ENCODE results near the gene HOMER3. TPM values are rescaled to one million over a fixed set of nuclear protein-coding genes. Genes with fewer than 3 reads are reported as not detected.
A peak's percentile ranks its signal among the peaks of the same experiment; 100 is the strongest.
"Not testable (repeated sequence)": the region's sequence is repeated elsewhere in the genome, so short reads cannot be mapped to it uniquely, and the experiment has no call there.

Gene HOMER3
- total RNA-seq, 2 experiments from 2014 or later: not detected

GRCh38 chr19:18904334-18905057 is 36.5 kb downstream of the HOMER3 start:
- DNase-seq: no peak
- peaks cover 6% of the 10 kb centered on the region for H3K36me3 Mint-ChIP-seq
- no peaks in the 10 kb centered on the region for H3K9me3 Mint-ChIP-seq
- no peak overlapping the region for H3K4me3 Mint-ChIP-seq
- H3K27me3 Mint-ChIP-seq: no peaks in the 10 kb centered on the region
- H3K4me1 Mint-ChIP-seq: no peaks in the 10 kb centered on the region
- no peak overlapping the region for H3K27ac Mint-ChIP-seq

- no peaks in the 10 kb centered on the region for H3K4me1 Mint-ChIP-seq
- peaks cover 6% of the 10 kb centered on the region for H3K36me3 Mint-ChIP-seq
- DNase-seq: no peak
- no peaks in the 10 kb centered on the region for H3K27me3 Mint-ChIP-seq
- H3K9me3 Mint-ChIP-seq: no peaks in the 10 kb centered on the region
- H3K27ac Mint-ChIP-seq: no peak overlapping the region
- H3K4me3 Mint-ChIP-seq: no peak overlapping the region
These were observed 37.6 kb downstream of the HOMER3 start for GRCh38 chr19:18903156-18904037.

- H3K36me3 Mint-ChIP-seq, H3K4me1 Mint-ChIP-seq, H3K27me3 Mint-ChIP-seq, H3K27ac Mint-ChIP-seq, H3K4me3 Mint-ChIP-seq, DNase-seq, H3K9me3 Mint-ChIP-seq: not testable (repeated sequence)
These were observed 38.5 kb downstream of the HOMER3 start for GRCh38 chr19:18902519-18902918.

GRCh38 chr19:18901491-18901890 is 39.5 kb downstream of the HOMER3 start:
- Mint-ChIP-seq H3K36me3 (peaks cover 6% of the 10 kb centered on the region), H3K27me3 (peaks cover 12% of the 10 kb centered on the region), H3K27ac (no peak overlapping the region), H3K4me3 (no peak overlapping the region), H3K9me3 (no peaks in the 10 kb centered on the region), H3K4me1 (no peaks in the 10 kb centered on the region)
- no peak for DNase-seq

- no peak overlapping the region for H3K4me3 Mint-ChIP-seq
- no peaks in the 10 kb centered on the region for H3K9me3 Mint-ChIP-seq
- peaks cover 6% of the 10 kb centered on the region for H3K36me3 Mint-ChIP-seq
- DNase-seq: no peak
- H3K27ac Mint-ChIP-seq: no peak overlapping the region
- peaks cover 15% of the 10 kb centered on the region for H3K27me3 Mint-ChIP-seq
- H3K4me1 Mint-ChIP-seq: no peaks in the 10 kb centered on the region
These were observed 40.1 kb downstream of the HOMER3 start for GRCh38 chr19:18900700-18901481.

GRCh38 chr19:18899624-18900560 is 41.1 kb downstream of the HOMER3 start:
- Mint-ChIP-seq H3K27ac (no peak overlapping the region), H3K9me3 (no peaks in the 10 kb centered on the region), H3K27me3 (peaks cover 20% of the 10 kb centered on the region), H3K36me3 (peaks cover 6% of the 10 kb centered on the region), H3K4me3 (no peak overlapping the region), H3K4me1 (no peaks in the 10 kb centered on the region)
- DNase-seq: no peak

GRCh38 chr19:18898607-18899408 is 42.2 kb downstream of the HOMER3 start:
- Mint-ChIP-seq H3K4me3 (no peak overlapping the region), H3K27me3 (peaks cover 27% of the 10 kb centered on the region), H3K9me3 (no peaks in the 10 kb centered on the region), H3K36me3 (peaks cover 6% of the 10 kb centered on the region), H3K4me1 (no peaks in the 10 kb centered on the region), H3K27ac (no peak overlapping the region)
- no peak for DNase-seq

- no peak for DNase-seq
- H3K4me1 Mint-ChIP-seq: no peaks in the 10 kb centered on the region
- no peak overlapping the region for H3K27ac Mint-ChIP-seq
- no peaks in the 10 kb centered on the region for H3K9me3 Mint-ChIP-seq
- H3K27me3 Mint-ChIP-seq: peaks cover 34% of the 10 kb centered on the region
- peaks cover 6% of the 10 kb centered on the region for H3K36me3 Mint-ChIP-seq
- H3K4me3 Mint-ChIP-seq: no peak overlapping the region
These were observed 42.9 kb downstream of the HOMER3 start for GRCh38 chr19:18898081-18898606.

GRCh38 chr19:18897094-18898029 is 43.7 kb downstream of the HOMER3 start:
- Mint-ChIP-seq H3K27me3 (peaks cover 42% of the 10 kb centered on the region), H3K4me3 (no peak overlapping the region), H3K9me3 (no peaks in the 10 kb centered on the region), H3K4me1 (no peaks in the 10 kb centered on the region), H3K36me3 (peaks cover 4% of the 10 kb centered on the region), H3K27ac (no peak overlapping the region)
- DNase-seq: no peak

GRCh38 chr19:18896421-18896841 is 44.6 kb downstream of the HOMER3 start:
- Mint-ChIP-seq H3K36me3 (peaks cover 4% of the 10 kb centered on the region), H3K9me3 (no peaks in the 10 kb centered on the region), H3K4me3 (peak overlapping the region; percentile 65), H3K27ac (no peak overlapping the region), H3K4me1 (no peaks in the 10 kb centered on the region), H3K27me3 (peaks cover 46% of the 10 kb centered on the region)
- DNase-seq: no peak

GRCh38 chr19:18895824-18896341 is 45.1 kb downstream of the HOMER3 start, which contains the start of gene CERS1:
CERS1 (minus strand) TSS chr19:18896158; CDS start chr19:18896072, 86 bp downstream.
- no peaks in the 10 kb centered on the region for H3K9me3 Mint-ChIP-seq
- peak within 1 kb of the TSS; percentile 65 for H3K4me3 Mint-ChIP-seq
- peaks cover 47% of the 10 kb centered on the region for H3K27me3 Mint-ChIP-seq
- H3K27ac Mint-ChIP-seq: no peak within 1 kb of the TSS
- no peaks in the 10 kb centered on the region for H3K4me1 Mint-ChIP-seq
- H3K36me3 Mint-ChIP-seq: peaks cover 2% of the 10 kb centered on the region
- peak; percentile 40 for DNase-seq

GRCh38 chr19:18895038-18895823 is 45.8 kb downstream of the HOMER3 start:
- Mint-ChIP-seq H3K9me3 (no peaks in the 10 kb centered on the region), H3K4me1 (no peaks in the 10 kb centered on the region), H3K27ac (no peak overlapping the region), H3K4me3 (peak overlapping the region; percentile 51), H3K36me3 (no peaks in the 10 kb centered on the region), H3K27me3 (peaks cover 53% of the 10 kb centered on the region)
- no peak for DNase-seq
